ENCODE data around the gene ZNF155. TPM values are rescaled to one million over a fixed set of nuclear protein-coding genes. Genes with fewer than 3 reads are reported as not detected.
"Not testable (repeated sequence)": the region's sequence is repeated elsewhere in the genome, so short reads cannot be mapped to it uniquely, and the experiment has no call there.

The ZNF155 gene
- total and polyA plus RNA-seq, 2 donors (not counting 3 experiments of a cell fraction or from before 2014, with no cell fraction given) = 2.0 to 5.9 TPM

- Histone ChIP-seq H2AFZ (ENCODE audit: low read depth, low read length) (no peak overlapping the region), H3K9ac (replicated peaks; ENCODE audit: extremely low read depth, insufficient read depth, low read length) (no peak overlapping the region), H3K4me1 (ENCODE audit: control insufficient read depth, extremely low read depth, insufficient read depth, low read length) (no peaks in the 10 kb centered on the region), H3K4me2 (ENCODE audit: insufficient read depth, low read length) (no peak overlapping the region), H3K27ac (ENCODE audit: insufficient read depth, low read depth, low read length) (no peak overlapping the region), H4K20me1 (replicated peaks; ENCODE audit: control insufficient read depth, extremely low read depth, insufficient read depth, low read length) (no peaks in the 10 kb centered on the region), H3K36me3 (ENCODE audit: control insufficient read depth in 2 of 2, extremely low read depth in 1 of 2, insufficient read depth in 2 of 2, low read length in 2 of 2) (no peaks in the 10 kb centered on the region), H3K4me3 (replicated peaks in 1 of 3; ENCODE audit: insufficient read depth in 1 of 3, low read depth in 1 of 3, low read length in 3 of 3) (no peak overlapping the region), H3K79me2 (ENCODE audit: control insufficient read depth, insufficient read depth, low read length) (no peaks in the 10 kb centered on the region), H3K9me1 (replicated peaks; ENCODE audit: control insufficient read depth, extremely low read depth, insufficient read depth, low read length) (no peaks in the 10 kb centered on the region), H3K27me3 (ENCODE audit: control insufficient read depth in 2 of 2, insufficient read depth in 2 of 2, low read length in 2 of 2) (peaks cover 2 to 5% of the 10 kb centered on the region in 2 experiments), H3K9me3 (replicated peaks; ENCODE audit: control insufficient read depth, insufficient read depth, low read length) (no peaks in the 10 kb centered on the region)
- ChIA-PET POLR2A (no interaction called here), CTCF (interaction anchor here (0.7 to 2.0 kb wide), 3 partner anchors 10 to 132 kb away, joined by 3 to 4 read pairs (median 3); partner anchors contain the start of gene ZNF221)
- dilution Hi-C loops (cut with MboI; ENCODE audit: extremely low pct_ligation_motif_present, low sequenced_read_pairs) = no loop called here
- no peak for TF ChIP-seq EZH2 (IDR thresholded peaks at IDR 0.05; ENCODE audit: borderline replicate concordance, low read depth, low read length, severe bottlenecking)
- no peak for TF ChIP-seq MYC (IDR thresholded peaks at IDR 0.05; ENCODE audit: low read depth, low read length)
- TF ChIP-seq MAX (IDR thresholded peaks at IDR 0.05; ENCODE audit: insufficient read depth, insufficient read length) = no peak
- TF ChIP-seq GATA2 (IDR thresholded peaks at IDR 0.05; ENCODE audit: insufficient read depth, insufficient read length, low read depth, low read length) = no peak
- TF ChIP-seq JUN (IDR thresholded peaks at IDR 0.05; ENCODE audit: borderline replicate concordance, insufficient read depth, insufficient read length, low read depth) = no peak
- TF ChIP-seq CTCF (IDR thresholded peaks at IDR 0.05; ENCODE audit: extremely low read depth in 1 of 2, insufficient read depth in 1 of 2, low read depth in 1 of 2, low read length in 2 of 2) = no peak
- TF ChIP-seq FOS (IDR thresholded peaks at IDR 0.05; ENCODE audit: borderline replicate concordance, insufficient read depth, low read length) = no peak
- TF ChIP-seq POLR2AphosphoS5 (IDR thresholded peaks at IDR 0.05; ENCODE audit: insufficient read depth, low read depth, low read length) = no peak
- FAIRE-seq (no peak), DNase-seq (ENCODE audit: low read depth, low spot score) (no peak)
- intact Hi-C loops (cut with micrococcal nuclease) = no loop called here
- BruUV-seq (replicated peaks) = no TSS peak
Observed at GRCh38 chr19:43941209-43941608, 42.8 kb upstream of the ZNF155 start.

GRCh38 chr19:43947412-43947811, 36.6 kb upstream of the ZNF155 start:
- not testable (repeated sequence) for FAIRE-seq

GRCh38 chr19:43949803-43950202, 34.2 kb upstream of the ZNF155 start:
- H3K27ac ChIP-seq (ENCODE audit: insufficient read depth, low read depth, low read length); H3K27me3 ChIP-seq (ENCODE audit: control insufficient read depth in 2 of 2, insufficient read depth in 2 of 2, low read length in 2 of 2); CTCF ChIA-PET; H3K9me3 ChIP-seq (replicated peaks; ENCODE audit: control insufficient read depth, insufficient read depth, low read length); DNase-seq (ENCODE audit: low read depth, low spot score); H3K9me1 ChIP-seq (replicated peaks; ENCODE audit: control insufficient read depth, extremely low read depth, insufficient read depth, low read length); H3K36me3 ChIP-seq (ENCODE audit: control insufficient read depth in 2 of 2, extremely low read depth in 1 of 2, insufficient read depth in 2 of 2, low read length in 2 of 2); H4K20me1 ChIP-seq (replicated peaks; ENCODE audit: control insufficient read depth, extremely low read depth, insufficient read depth, low read length); H3K4me2 ChIP-seq (ENCODE audit: insufficient read depth, low read length); FAIRE-seq; H3K79me2 ChIP-seq (ENCODE audit: control insufficient read depth, insufficient read depth, low read length); BruUV-seq (replicated peaks); POLR2A ChIA-PET; dilution Hi-C loops (cut with MboI; ENCODE audit: extremely low pct_ligation_motif_present, low sequenced_read_pairs); H3K9ac ChIP-seq (replicated peaks; ENCODE audit: extremely low read depth, insufficient read depth, low read length); H3K4me1 ChIP-seq (ENCODE audit: control insufficient read depth, extremely low read depth, insufficient read depth, low read length); H3K4me3 ChIP-seq (replicated peaks in 1 of 3; ENCODE audit: insufficient read depth in 1 of 3, low read depth in 1 of 3, low read length in 3 of 3); H2AFZ ChIP-seq (ENCODE audit: low read depth, low read length): not testable (repeated sequence)
- intact Hi-C loops (cut with micrococcal nuclease) = loop anchor here (1.0 to 2.0 kb wide), 2 partner anchors 75 to 184 kb away; partner anchors contain the start of gene ZNF222

More at GRCh38 chr19:43947412-43947811, 36.6 kb upstream of the ZNF155 start:
- H3K4me2 ChIP-seq (ENCODE audit: insufficient read depth, low read length); BruUV-seq (replicated peaks); H3K36me3 ChIP-seq (ENCODE audit: control insufficient read depth in 2 of 2, extremely low read depth in 1 of 2, insufficient read depth in 2 of 2, low read length in 2 of 2); H3K27me3 ChIP-seq (ENCODE audit: control insufficient read depth in 2 of 2, insufficient read depth in 2 of 2, low read length in 2 of 2); H3K4me1 ChIP-seq (ENCODE audit: control insufficient read depth, extremely low read depth, insufficient read depth, low read length); H4K20me1 ChIP-seq (replicated peaks; ENCODE audit: control insufficient read depth, extremely low read depth, insufficient read depth, low read length); H3K27ac ChIP-seq (ENCODE audit: insufficient read depth, low read depth, low read length); H3K9me1 ChIP-seq (replicated peaks; ENCODE audit: control insufficient read depth, extremely low read depth, insufficient read depth, low read length); H3K4me3 ChIP-seq (replicated peaks in 1 of 3; ENCODE audit: insufficient read depth in 1 of 3, low read depth in 1 of 3, low read length in 3 of 3); H3K9ac ChIP-seq (replicated peaks; ENCODE audit: extremely low read depth, insufficient read depth, low read length); DNase-seq (ENCODE audit: low read depth, low spot score); H2AFZ ChIP-seq (ENCODE audit: low read depth, low read length); POLR2A ChIA-PET; H3K9me3 ChIP-seq (replicated peaks; ENCODE audit: control insufficient read depth, insufficient read depth, low read length); dilution Hi-C loops (cut with MboI; ENCODE audit: extremely low pct_ligation_motif_present, low sequenced_read_pairs); intact Hi-C loops (cut with micrococcal nuclease); H3K79me2 ChIP-seq (ENCODE audit: control insufficient read depth, insufficient read depth, low read length): not testable (repeated sequence)
- CTCF ChIA-PET = interaction anchor here (1.7 kb wide), 1 partner anchor 12 kb away, joined by 11 read pairs; the partner anchor contains the start of gene ZNF45

All from endothelial cell of umbilical vein (primary cell).